Astrocyte (in vitro differentiated cells and primary cell): ENCODE measurements around the gene DELE1. TPM values are rescaled to one million over a fixed set of nuclear protein-coding genes. Genes with fewer than 3 reads are reported as not detected.

Source experiments
- DNase-seq: peaks from one replicate; pipeline ENCODE4 v3.0.0-alpha.2; 2010; ENCODE audit warnings: low read depth
- FAIRE-seq: peaks from 2 replicates; lab custom pipeline; 2011; peaks lifted over from hg19 to GRCh38; lab: Jason Lieb, UNC
- H2AFZ ChIP-seq: 2 replicates; pipeline ENCODE4 v1.6.0; 2012; ENCODE audit warnings: low read depth, low read length, inconsistent platforms
- H3K27ac ChIP-seq: 2 replicates; pipeline ENCODE4 v1.5.1; 2011; ENCODE audit warnings: low read depth, low read length, inconsistent platforms
- H3K27me3 ChIP-seq: 2 replicates; pipeline ENCODE4 v1.6.0; 2011; ENCODE audit warnings: low read length, inconsistent platforms; ENCODE audit not compliant: insufficient read depth
- H3K36me3 ChIP-seq: 2 replicates; pipeline ENCODE4 v1.5.1; 2011; ENCODE audit warnings: low read length, inconsistent platforms; ENCODE audit not compliant: insufficient read depth
- H3K4me1 ChIP-seq: 2 replicates; pipeline ENCODE4 v1.5.1; 2011; ENCODE audit warnings: low read length, inconsistent platforms; ENCODE audit not compliant: insufficient read depth
- H3K4me2 ChIP-seq: 2 replicates; pipeline ENCODE4 v1.6.0; 2012; ENCODE audit warnings: low read length, inconsistent platforms
- H3K4me3 ChIP-seq: 2 replicates; pipeline ENCODE4 v1.5.1; 2011; ENCODE audit warnings: low read depth, mild to moderate bottlenecking, low read length, inconsistent platforms; ENCODE audit not compliant: insufficient read depth
- H3K79me2 ChIP-seq: 2 replicates; pipeline ENCODE4 v1.6.0; 2012; ENCODE audit warnings: mild to moderate bottlenecking, low read length, inconsistent platforms; ENCODE audit not compliant: insufficient read depth
- H3K9ac ChIP-seq: 2 replicates; pipeline ENCODE4 v1.6.0; 2012; ENCODE audit warnings: mild to moderate bottlenecking, low read length, inconsistent platforms
- H3K9me3 ChIP-seq: 2 replicates; pipeline ENCODE4 v1.5.1; 2012; ENCODE audit warnings: low read depth, mild to moderate bottlenecking, low read length, inconsistent platforms; ENCODE audit not compliant: insufficient read depth
- H4K20me1 ChIP-seq: 2 replicates; pipeline ENCODE4 v1.6.0; 2012; ENCODE audit warnings: low read length, inconsistent platforms; ENCODE audit not compliant: insufficient read depth
- H3K27ac Mint-ChIP-seq: one replicate; pipeline ENCODE4 v1.8.0; 2021; ENCODE audit warnings: mild to moderate bottlenecking, mixed read lengths; ENCODE audit not compliant: unreplicated experiment
- H3K27me3 Mint-ChIP-seq: one replicate; pipeline ENCODE4 v1.8.0; 2021; ENCODE audit warnings: low read depth, mixed read lengths; ENCODE audit not compliant: unreplicated experiment
- H3K36me3 Mint-ChIP-seq: one replicate; pipeline ENCODE4 v1.8.0; 2021; ENCODE audit warnings: low read depth, mixed read lengths; ENCODE audit not compliant: unreplicated experiment
- H3K4me1 Mint-ChIP-seq: one replicate; pipeline ENCODE4 v1.8.0; 2021; ENCODE audit warnings: low read depth, mixed read lengths; ENCODE audit not compliant: unreplicated experiment
- H3K4me3 Mint-ChIP-seq: one replicate; pipeline ENCODE4 v1.8.0; 2021; ENCODE audit warnings: mild to moderate bottlenecking, moderate library complexity, mixed read lengths; ENCODE audit not compliant: unreplicated experiment
- H3K9me3 Mint-ChIP-seq: one replicate; pipeline ENCODE4 v1.8.0; 2021; ENCODE audit warnings: mild to moderate bottlenecking, mixed read lengths; ENCODE audit not compliant: unreplicated experiment
- CTCF ChIP-seq: IDR thresholded peaks from 2 replicates; pipeline ENCODE4 v1.5.1; 2011; ENCODE audit warnings: low read depth, mild to moderate bottlenecking, inconsistent platforms, low read length, moderate library complexity; ENCODE audit not compliant: insufficient read depth
- EZH2 ChIP-seq: IDR thresholded peaks from 2 replicates; pipeline ENCODE4 v1.6.1; 2012; ENCODE audit warnings: mild to moderate bottlenecking, low read length, inconsistent platforms; ENCODE audit not compliant: insufficient read depth
- total RNA-seq: library from RNA; stranded (reverse); gene quantifications from 2 replicates; pipeline ENCODE4 v1.2.1, GENCODE V29; 2021

DELE1 gene
- total RNA-seq, 1 donor from 2014 or later: 37.6 TPM

- H3K4me2 ChIP-seq: no peak overlapping the region
- Mint-ChIP-seq H3K4me1 (peaks cover 9% of the 10 kb centered on the region), H3K9me3 (no peaks in the 10 kb centered on the region), H3K27ac (no peak overlapping the region), H3K27me3 (no peaks in the 10 kb centered on the region), H3K4me3 (no peak overlapping the region), H3K36me3 (peaks cover 14% of the 10 kb centered on the region)
- peaks cover 30% of the 10 kb centered on the region for H3K79me2 ChIP-seq
- H2AFZ ChIP-seq: no peak overlapping the region
- H3K9ac ChIP-seq: no peak overlapping the region
- H3K4me1 ChIP-seq: peaks cover 3% of the 10 kb centered on the region
- DNase-seq (no peak), FAIRE-seq (no peak)
- TF ChIP-seq EZH2 (no peak), CTCF (no peak)
- H3K27me3 ChIP-seq: no peaks in the 10 kb centered on the region
- no peak overlapping the region for H3K4me3 ChIP-seq
- no peaks in the 10 kb centered on the region for H3K9me3 ChIP-seq
- peaks cover 43% of the 10 kb centered on the region for H3K36me3 ChIP-seq
- H3K27ac ChIP-seq: no peak overlapping the region
- peaks cover 47% of the 10 kb centered on the region for H4K20me1 ChIP-seq
These were observed 52.5 kb downstream of the DELE1 start for GRCh38 chr5:141976176-141976575.

- no peak for FAIRE-seq
- Mint-ChIP-seq H3K4me3 (no peak overlapping the region), H3K4me1 (peaks cover 8% of the 10 kb centered on the region), H3K27ac (no peak overlapping the region), H3K36me3 (peaks cover 21% of the 10 kb centered on the region), H3K27me3 (no peaks in the 10 kb centered on the region), H3K9me3 (no peaks in the 10 kb centered on the region)
- Histone ChIP-seq H3K27me3 (no peaks in the 10 kb centered on the region), H3K27ac (no peak overlapping the region), H3K4me2 (no peak overlapping the region), H3K4me1 (peaks cover 3% of the 10 kb centered on the region), H3K36me3 (peaks cover 46% of the 10 kb centered on the region), H3K9ac (no peak overlapping the region), H4K20me1 (peaks cover 41% of the 10 kb centered on the region), H3K4me3 (no peak overlapping the region), H2AFZ (no peak overlapping the region), H3K79me2 (peaks cover 19% of the 10 kb centered on the region), H3K9me3 (no peaks in the 10 kb centered on the region)
- TF ChIP-seq CTCF: no peak
- TF ChIP-seq EZH2: no peak
- DNase-seq: no peak
These were observed 54.7 kb downstream of the DELE1 start for GRCh38 chr5:141978389-141978788.

- H4K20me1 ChIP-seq: peaks cover 29% of the 10 kb centered on the region
- H3K27ac ChIP-seq: no peak overlapping the region
- Mint-ChIP-seq H3K36me3 (peaks cover 22% of the 10 kb centered on the region), H3K9me3 (no peaks in the 10 kb centered on the region), H3K4me1 (no peaks in the 10 kb centered on the region), H3K4me3 (no peak overlapping the region), H3K27me3 (no peaks in the 10 kb centered on the region), H3K27ac (no peak overlapping the region)
- no peaks in the 10 kb centered on the region for H3K27me3 ChIP-seq
- H3K36me3 ChIP-seq: peaks cover 50% of the 10 kb centered on the region
- H2AFZ ChIP-seq: no peak overlapping the region
- DNase-seq (no peak), FAIRE-seq (no peak)
- peaks cover 4% of the 10 kb centered on the region for H3K79me2 ChIP-seq
- no peak overlapping the region for H3K9ac ChIP-seq
- TF ChIP-seq CTCF: no peak
- no peak for TF ChIP-seq EZH2
- H3K9me3 ChIP-seq: no peaks in the 10 kb centered on the region
- H3K4me2 ChIP-seq: no peak overlapping the region
- H3K4me1 ChIP-seq: no peaks in the 10 kb centered on the region
- H3K4me3 ChIP-seq: no peak overlapping the region
These were observed 59.0 kb downstream of the DELE1 start for GRCh38 chr5:141982626-141983025.
